DMS114 treated with DMSO at 0.1 percent for 48 hours (cell line): Measurements from ENCODE around the gene ALG3.
"Not testable (repeated sequence)": the region's sequence is repeated elsewhere in the genome, so short reads cannot be mapped to it uniquely, and the experiment has no call there.

ENCODE experiments used
- DNase-seq: peaks from one replicate; lab custom pipeline; 2025; ENCODE audit not compliant: unreplicated experiment; lab: John Stamatoyannopoulos, UW

Gene ALG3

DNA sequence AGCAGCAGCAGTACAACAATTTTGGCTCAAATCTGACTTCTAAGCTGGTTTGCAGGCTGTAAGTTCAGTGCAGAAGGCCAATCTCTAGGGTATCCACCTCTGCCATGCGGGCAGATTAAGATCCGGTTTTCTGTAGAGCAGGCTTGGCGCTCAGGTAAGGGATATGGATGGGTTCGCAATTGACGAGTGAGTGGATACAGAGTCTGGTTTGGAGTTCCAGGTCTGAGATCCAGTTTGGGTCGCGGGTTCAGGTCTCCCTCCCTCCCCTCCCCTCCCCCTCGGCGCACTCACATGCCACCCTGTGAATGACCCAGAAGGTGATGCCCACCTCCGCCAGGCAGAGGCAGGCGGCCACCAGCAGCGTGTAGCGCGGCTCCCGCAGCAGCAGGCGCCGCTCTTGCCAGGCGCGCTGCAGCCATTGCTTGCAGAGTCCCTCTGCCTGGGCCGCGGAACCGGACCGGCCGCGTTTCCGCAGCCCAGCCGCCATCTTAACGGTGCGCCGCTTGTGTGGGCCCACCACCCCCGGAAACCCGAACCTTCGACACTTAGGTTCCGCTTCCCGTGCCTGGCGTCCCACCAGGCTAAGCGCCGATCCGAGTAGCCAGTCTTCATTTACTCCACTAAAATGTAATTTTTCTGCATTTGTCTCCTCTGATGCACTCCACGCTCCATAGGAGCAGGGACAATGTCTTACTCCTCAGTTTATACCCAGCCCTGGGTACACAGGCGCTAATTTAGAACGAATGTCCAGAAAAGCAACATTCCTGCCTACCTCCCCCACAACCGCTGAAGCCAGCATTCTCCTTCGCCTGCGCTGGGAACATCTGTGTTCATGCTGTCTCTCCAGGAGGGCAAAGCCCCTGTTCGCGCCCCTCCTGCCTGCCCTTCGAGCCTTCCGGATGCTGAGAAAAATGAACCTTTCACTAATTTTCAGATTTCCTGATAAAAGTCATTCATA is at the start of gene ALG3:
ALG3 (minus strand) TSS at position 509 of the 958 bp plus-strand sequence; CDS start at position 487, 22 bp downstream.
- DNase-seq: peak; percentile 71

DNA sequence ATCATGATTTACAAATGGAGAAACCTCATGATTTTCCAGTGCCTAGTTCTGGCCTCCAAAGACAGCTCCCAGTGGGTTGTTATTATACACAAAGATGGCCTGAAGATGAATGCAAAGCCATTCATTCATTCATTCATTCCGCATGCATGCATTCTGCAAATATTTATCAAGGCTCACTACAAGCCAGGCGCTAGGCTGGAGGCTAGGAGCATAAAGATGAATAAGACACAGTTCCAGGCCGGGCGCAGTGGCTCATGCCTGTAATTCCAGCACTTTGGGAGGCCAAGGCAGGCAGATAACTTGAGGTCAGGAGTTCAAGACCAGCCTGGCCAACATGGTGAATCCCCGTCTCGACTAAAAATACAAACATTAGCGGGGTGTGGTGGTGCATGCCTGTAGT is 47.9 kb upstream of the ALG3 start:
- DNase-seq: no peak

DNA sequence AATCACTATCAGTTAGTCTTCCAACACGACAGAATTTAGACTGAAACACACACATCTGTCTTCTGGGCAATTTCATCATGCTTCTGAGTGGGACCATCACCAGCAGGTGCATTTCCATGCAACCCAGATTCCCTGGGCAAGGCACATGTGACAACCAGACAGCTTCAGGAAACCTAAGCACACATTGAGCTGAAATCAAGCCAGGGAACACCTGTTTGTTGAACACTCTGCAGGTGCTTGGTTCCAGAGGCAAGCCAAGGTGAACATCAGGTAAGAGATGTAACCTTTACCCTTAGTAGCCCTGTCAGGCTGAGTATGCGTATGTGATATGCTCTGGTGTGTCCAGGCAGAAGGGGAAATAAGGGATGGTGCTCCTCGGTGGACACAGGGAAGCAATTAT is 47.0 kb upstream of the ALG3 start:
- no peak for DNase-seq

DNA sequence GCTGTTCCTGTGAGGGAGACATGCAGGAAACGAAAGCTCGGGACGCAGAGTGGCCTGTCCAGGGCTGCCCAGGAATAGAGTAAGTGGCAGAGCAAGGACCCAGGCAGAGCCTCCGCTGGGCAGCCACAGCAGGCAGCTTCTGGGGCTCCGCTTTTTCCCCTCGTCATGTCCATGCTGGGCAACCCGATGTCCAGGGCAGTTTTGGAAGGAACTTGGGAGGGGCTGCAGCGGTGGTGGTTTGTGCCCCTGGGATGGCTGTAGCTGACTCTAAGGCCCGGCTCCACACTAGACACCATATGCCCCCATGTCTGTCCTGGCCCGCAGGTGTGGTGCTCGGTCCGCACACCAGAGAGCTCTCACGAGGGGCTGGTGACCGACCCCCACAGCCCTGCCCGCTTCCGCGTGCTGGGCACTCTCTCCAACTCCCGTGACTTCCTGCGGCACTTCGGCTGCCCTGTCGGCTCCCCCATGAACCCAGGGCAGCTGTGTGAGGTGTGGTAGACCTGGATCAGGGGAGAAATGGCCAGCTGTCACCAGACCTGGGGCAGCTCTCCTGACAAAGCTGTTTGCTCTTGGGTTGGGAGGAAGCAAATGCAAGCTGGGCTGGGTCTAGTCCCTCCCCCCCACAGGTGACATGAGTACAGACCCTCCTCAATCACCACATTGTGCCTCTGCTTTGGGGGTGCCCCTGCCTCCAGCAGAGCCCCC is 43.1 kb upstream of the ALG3 start:
- DNase-seq: no peak

DNA sequence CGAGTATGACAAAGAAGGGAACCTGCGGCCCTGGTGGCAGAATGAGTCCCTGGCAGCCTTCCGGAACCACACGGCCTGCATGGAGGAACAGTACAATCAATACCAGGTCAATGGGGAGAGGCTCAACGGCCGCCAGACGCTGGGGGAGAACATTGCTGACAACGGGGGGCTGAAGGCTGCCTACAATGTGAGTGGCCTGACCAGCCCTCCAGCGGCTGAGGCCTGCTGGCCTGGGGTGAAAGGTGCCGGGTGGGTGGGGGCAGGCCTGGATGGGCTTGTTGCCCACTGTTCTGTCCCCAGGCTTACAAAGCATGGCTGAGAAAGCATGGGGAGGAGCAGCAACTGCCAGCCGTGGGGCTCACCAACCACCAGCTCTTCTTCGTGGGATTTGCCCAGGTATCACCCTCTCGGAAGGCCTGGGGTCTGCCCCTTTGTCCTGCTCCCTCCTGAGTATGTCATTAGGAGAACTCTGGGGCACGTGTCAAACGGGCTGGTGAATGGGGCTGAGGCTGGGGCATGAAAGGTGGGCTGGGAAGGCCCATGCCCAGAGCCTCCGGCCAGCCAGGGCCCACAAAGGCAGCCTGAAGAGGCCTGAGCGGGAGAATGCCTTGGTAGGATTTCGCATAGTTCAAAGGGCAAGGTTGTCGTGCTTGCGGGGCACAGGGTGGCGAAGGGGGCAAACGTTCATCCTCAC is 42.4 kb upstream of the ALG3 start:
- DNase-seq: no peak

DNA sequence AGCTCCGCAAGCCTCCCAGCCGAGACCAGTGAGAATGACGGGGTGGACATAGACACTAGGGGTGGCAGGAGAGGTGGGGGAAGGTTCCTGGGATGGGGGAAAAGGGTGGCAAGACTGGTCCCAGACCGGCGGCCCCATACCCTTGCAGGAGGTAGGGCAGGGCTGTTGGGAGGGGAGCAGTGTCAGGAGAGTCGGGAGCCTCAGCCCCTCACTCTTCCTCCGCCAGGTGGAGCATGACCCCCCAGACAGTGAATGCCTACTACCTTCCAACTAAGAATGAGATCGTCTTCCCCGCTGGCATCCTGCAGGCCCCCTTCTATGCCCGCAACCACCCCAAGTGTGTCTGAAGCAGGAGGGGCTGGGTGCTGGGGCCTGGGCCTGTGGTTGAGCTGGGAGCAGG is 41.6 kb upstream of the ALG3 start:
- DNase-seq: no peak

DNA sequence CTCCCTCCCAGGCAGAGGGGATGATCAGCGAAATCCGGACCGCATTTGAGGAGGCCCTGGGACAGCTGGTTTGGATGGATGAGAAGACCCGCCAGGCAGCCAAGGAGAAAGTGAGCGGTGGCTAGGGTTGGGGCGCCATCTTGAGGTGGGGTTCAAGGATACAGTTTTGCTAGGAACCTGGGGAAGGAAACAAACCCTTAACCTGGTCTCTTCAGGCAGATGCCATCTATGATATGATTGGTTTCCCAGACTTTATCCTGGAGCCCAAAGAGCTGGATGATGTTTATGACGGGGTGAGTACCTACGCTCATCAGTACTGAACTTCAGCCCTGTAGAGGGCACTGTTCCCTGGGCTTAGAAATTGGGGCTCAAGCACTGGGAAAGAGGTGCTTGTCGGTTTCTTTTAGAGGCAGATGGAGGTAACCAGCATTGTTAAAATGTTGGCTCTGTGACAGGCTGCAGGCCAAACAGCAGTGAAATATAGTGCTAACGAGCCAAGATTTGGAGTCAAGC is 40.7 kb upstream of the ALG3 start:
- peak; percentile 53 for DNase-seq

DNA sequence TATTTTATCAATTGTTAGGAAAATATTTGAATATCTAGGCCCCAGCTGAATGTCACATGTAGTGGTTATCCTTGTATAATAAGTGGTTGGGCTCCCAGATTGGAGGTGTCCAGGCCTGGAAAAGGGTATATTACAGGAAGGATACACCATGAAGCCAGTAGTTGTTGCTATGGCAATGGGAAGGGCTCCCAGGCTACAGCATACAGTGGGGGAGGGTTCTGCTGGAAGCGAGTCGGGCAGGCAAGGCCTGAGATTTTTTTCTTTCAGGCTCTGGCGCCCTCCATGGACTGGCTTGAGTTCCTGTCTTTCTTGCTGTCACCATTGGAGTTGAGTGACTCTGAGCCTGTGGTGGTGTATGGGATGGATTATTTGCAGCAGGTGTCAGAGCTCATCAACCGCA is 35.9 kb upstream of the ALG3 start:
- DNase-seq: peak; percentile 72

DNA sequence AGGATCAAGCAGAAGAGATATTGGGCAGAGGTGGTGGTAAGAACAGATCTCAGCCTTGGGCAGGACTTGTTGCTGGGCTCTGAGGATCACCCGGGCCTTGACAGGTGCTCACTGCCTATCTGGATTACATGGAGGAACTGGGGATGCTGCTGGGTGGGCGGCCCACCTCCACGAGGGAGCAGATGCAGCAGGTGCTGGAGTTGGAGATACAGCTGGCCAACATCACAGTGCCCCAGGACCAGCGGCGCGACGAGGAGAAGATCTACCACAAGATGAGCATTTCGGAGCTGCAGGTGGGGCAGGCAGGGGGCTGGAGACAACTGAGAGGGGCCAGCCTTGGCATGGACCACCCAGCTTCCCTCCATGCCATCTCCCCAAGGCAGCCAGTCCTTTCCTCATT is 34.9 kb upstream of the ALG3 start:
- no peak for DNase-seq

DNA sequence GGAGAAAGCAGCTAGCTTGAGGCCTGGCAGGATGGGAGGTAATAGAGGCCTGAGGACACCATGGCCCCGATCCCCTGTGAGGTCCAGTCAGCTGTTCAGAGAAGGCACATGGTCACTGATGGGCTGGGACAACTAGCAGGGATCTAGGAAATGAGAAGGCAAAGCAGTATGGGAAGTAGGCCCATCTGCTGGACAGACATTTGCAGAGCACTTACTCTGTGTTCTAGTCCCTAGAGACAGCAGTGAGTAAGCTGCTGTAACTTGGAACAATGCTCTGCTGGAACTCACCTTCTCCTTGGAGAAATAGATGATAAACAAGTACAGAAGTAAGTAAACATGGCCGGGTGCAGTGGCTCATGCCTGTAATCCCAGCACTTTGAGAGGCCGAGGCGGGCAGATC is 34.2 kb upstream of the ALG3 start:
- no peak for DNase-seq

DNA sequence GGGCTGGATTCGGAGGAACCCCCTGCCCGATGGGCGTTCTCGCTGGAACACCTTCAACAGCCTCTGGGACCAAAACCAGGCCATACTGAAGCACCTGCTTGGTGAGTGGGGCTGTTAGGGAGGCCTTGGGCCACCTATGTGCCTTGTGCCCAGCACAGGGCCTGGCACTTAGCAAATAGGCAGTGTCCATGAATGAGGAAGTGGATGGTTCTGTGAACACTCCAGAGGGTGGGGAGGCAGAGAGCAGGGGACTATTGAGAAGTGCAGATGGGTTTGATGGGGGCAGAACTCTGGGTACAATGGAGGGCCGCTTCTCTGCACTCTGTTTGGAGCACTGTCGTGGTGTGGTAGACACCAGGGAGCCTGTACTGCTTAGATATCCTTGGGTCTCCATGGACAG is 28.6 kb upstream of the ALG3 start:
- DNase-seq: no peak

DNA sequence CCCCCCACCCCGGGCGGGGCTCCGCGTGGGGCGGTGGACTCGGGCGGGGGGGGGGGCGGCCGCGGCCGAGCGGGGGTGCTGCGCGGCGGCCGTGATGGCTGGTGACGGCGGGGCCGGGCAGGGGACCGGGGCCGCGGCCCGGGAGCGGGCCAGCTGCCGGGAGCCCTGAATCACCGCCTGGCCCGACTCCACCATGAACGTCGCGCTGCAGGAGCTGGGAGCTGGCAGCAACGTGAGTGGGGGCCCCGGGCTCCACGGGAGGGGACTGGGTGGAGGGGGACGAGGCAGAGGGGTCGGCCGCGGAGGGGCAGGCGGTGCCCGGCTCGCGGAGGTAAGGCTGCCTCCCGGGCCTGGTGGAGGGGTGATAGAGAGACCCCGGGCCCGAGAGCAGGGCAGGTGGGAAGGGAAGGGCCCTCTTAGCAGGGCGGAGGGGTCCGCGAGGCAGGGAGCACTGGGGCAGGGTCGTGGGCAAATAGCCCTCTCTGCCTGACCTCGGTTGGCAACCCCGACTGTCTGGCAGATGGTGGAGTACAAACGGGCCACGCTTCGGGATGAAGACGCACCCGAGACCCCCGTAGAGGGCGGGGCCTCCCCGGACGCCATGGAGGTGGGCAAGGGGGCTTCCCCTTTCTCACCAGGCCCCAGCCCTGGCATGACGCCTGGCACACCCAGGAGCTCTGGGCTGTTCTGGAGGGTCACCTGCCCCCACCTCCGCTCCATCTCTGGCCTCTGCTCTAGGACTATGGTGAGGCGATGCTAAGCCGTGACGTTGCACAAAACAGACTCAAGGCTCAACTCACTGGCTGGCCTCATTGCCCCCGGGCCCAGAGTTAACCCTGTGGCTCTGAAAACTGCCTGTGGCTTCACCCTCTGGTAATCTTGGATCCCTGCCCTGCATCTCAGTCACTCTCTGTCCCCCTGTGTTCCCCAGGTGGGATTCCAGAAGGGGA is 27.5 kb upstream of the ALG3 start, which contains the start of gene ECE2:
ECE2 (plus strand) TSS at position 62 of the 950 bp plus-strand sequence; CDS start at position 194, 132 bp downstream.
- DNase-seq: no peak

DNA sequence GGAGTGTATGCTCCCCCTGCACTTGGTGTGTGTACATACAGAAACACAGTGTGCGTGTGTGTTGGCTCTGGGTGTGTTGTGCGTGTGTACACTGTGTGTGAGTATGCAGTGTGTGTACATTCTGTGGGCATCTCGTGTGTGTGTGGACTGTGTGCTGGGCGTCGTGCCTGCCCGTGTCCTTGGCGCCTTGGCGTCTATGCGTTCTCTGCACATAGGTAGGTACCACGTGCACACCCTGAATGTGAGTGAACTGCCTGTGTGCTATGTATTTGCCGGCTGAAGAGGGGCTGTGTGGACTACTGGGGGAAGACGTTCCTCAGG is 26.6 kb upstream of the ALG3 start:
- DNase-seq: no peak

DNA sequence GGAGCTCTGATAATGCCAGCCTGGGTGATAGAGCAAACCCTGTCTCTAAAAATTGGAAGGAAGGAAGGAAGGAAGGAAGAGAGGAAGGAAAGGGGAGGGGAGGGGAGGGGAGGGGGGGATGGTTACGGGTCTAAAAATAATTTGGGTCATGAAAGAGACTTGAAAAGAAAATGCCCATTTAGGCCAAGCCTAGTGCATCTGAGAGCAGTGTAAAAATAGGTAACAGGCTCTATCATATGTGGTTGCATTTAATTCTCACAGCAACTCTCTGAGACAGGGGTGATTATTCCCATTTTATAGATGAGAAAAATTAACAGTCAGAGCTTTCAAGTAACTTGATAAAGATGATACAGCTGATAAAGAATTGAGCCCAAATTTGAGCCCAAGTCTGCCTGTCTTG is 23.5 kb upstream of the ALG3 start:
- DNase-seq: no peak

DNA sequence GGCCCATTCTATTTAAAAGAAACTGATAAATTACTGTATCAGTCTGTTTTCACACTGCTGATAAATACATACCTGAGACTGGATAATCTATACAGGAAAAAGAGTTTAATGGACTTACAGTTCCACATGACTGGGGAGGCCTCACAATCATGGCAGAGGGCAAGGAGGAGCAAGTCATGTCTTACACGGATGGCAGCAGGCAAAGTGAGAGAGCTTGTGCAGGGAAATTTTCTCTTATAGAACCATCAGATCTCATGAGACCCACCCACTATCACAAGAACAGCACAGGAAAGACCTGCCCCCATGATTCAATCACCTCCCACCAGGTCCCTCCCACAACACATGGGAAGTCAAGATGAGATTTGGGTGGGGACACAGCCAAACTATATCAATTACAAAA is 18.5 kb upstream of the ALG3 start:
- DNase-seq: not testable (repeated sequence)

DNA sequence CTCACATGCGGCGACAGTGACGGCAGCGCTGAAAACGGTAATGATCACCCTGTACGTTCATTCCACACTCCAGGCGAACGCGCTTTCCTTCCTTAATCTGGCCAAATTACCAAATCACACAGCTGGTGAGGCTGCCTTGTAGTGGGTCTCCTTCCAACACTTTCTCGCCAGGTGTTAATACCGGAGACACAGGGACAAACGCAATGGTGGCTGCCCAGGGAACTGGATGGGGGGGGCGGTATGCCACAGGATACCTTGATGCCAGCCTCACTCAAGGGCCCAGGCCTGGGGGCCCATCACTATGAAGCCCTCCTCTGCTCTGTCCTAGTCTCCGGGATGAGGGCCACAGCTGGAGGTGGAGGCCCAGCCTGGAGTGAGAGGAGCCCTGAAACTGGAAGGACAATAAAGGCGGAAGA is 14.0 kb upstream of the ALG3 start:
- DNase-seq: no peak

DNA sequence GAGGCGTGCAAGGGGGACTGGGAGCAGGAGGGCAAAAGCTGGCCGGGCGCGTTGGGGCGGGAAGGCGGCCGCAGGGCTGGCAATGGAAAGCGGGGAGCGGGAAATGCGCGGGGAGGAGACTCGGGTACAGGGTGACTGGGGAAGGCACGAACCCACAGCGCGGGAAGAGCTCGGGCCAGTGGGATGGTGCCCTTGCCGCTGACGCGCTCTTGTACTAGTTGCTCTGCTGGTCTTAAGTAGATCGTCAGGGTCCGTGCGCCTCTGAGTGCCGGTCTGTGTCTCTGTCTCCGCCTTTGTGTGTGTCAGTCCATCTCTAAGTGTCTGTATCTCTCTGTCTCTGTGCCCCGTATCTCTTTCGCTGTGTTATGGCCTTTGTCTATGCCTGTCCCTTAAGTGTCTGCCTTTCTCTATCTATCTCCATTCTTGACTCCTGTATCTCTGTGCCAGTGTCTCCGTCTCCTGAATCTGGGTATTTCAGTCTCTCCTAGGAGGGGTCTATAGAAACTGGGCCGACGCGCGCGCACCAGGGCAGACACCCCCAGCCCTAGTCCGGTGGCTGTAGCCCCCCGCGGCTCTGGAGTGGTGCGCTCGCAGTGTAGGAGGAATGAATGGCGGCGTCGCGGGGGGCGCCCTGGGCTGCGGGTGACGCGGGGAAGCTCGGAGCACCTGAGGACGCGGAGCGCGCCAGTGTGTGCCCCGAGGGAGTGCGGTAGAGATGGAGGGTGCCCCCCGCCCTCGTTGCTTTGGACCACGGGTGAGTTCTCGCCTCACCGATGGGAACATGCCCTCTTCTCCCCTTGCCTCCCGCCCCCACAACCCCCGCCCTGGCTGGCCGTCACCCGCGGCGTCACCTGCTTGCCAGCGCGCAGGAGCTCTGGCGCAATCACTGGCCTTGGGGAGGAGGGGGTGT is 13.3 kb upstream of the ALG3 start:
- DNase-seq: peak; percentile 24

DNA sequence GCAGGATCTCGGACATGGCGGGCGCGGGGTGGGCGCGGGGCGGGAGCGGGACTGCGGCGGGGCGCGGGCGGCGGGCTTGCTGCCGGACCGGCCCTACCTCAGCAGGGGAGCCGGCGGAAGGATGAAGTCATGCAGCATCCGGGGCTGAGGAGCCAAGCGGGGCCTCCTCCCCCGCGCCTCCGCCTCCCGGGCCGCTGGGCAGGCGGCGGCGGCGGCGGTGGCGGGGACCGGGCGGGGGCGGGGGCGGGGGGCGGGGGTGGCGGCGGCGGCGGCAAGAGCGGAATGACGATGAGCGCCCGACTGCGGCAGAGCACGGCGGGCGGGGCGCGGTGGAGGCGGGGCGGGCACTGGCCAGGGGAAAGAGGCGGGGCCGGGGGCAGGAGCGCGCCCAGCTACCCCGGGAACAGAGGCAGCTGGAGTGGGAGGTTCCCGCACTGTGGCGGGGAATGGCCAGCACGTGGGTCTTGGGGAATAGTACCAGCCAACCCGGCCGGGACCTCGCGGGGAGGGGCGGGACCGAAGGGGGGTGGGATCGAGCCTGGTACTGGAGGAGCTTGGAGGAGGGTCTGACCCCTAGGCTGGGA is 12.6 kb upstream of the ALG3 start, which contains the start of gene CAMK2N2:
CAMK2N2 (minus strand) TSS at position 284 of the 584 bp plus-strand sequence; CDS start at position 16, 268 bp downstream.
- DNase-seq: peak; percentile 73
